ENCODE measurements around the gene CPNE8. TPM values are rescaled to one million over a fixed set of nuclear protein-coding genes. Genes with fewer than 3 reads are reported as not detected.

Gene CPNE8
- total RNA-seq: 10 to 100 TPM; 10.5 to 18.1 (median 15.1) TPM

GRCh38 chr12:38905480-38906351, at the start of gene CPNE8:
Gene CPNE8 (minus strand): TSS chr12:38905591. CDS start chr12:38905534, 57 bp downstream.
- no peaks in the 10 kb centered on the region for H3K9me3 ChIP-seq
- 1 to 5% methylated on average over 16 to 26 of the region's 54 CpGs for WGBS, 2 donors
- intact Hi-C loops (cut with DNase I): loop anchor here (10.0 kb wide), 1 partner anchor 199 kb away; no protein-coding TSS in a partner anchor
- TF ChIP-seq, protein P1, sequence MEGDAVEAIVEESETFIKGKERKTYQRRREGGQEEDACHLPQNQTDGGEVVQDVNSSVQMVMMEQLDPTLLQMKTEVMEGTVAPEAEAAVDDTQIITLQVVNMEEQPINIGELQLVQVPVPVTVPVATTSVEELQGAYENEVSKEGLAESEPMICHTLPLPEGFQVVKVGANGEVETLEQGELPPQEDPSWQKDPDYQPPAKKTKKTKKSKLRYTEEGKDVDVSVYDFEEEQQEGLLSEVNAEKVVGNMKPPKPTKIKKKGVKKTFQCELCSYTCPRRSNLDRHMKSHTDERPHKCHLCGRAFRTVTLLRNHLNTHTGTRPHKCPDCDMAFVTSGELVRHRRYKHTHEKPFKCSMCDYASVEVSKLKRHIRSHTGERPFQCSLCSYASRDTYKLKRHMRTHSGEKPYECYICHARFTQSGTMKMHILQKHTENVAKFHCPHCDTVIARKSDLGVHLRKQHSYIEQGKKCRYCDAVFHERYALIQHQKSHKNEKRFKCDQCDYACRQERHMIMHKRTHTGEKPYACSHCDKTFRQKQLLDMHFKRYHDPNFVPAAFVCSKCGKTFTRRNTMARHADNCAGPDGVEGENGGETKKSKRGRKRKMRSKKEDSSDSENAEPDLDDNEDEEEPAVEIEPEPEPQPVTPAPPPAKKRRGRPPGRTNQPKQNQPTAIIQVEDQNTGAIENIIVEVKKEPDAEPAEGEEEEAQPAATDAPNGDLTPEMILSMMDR (IDR thresholded peaks at IDR 0.05): peak in 1 of 6 experiments; percentile 9
- peak in 2 of 4 donors; percentile 33 to 56 for TF ChIP-seq POLR2A (IDR thresholded peaks at IDR 0.05)
- no peaks in the 10 kb centered on the region for H3K27me3 ChIP-seq
- peak; percentile 30 for DNase-seq
- H3K4me1 ChIP-seq: peaks cover 0 to 48% (median 6%) of the 10 kb centered on the region in 3 donors
- H3K36me3 ChIP-seq: no peaks in the 10 kb centered on the region
- peak within 1 kb of the TSS; percentile 54 to 83 (median 76) for H3K4me3 ChIP-seq
- H3K27ac ChIP-seq: peak within 1 kb of the TSS; percentile 84 to 98 (median 94)

- no peaks in the 10 kb centered on the region for H3K4me1 ChIP-seq
- 72 to 74% methylated on average over 3 of the region's 3 CpGs for WGBS, 2 donors
- H3K27me3 ChIP-seq: no peaks in the 10 kb centered on the region
- no peaks in the 10 kb centered on the region for H3K36me3 ChIP-seq
- TF ChIP-seq POLR2A (IDR thresholded peaks at IDR 0.05): no peak
- TF ChIP-seq, protein P1 (IDR thresholded peaks at IDR 0.05): no peak
- no peak overlapping the region for H3K4me3 ChIP-seq
- no peak for DNase-seq
- H3K9me3 ChIP-seq: no peaks in the 10 kb centered on the region
- intact Hi-C loops (cut with DNase I): no loop called here
- H3K27ac ChIP-seq: no peak overlapping the region
Observed at GRCh38 chr12:38954238-38954873, 49.0 kb upstream of the CPNE8 start.

- TF ChIP-seq POLR2A (IDR thresholded peaks at IDR 0.05): no peak
- TF ChIP-seq, protein P1 (IDR thresholded peaks at IDR 0.05): no peak
- WGBS, 2 donors: 75 to 79% methylated on average over 2 of the region's 2 CpGs
- Histone ChIP-seq H3K27ac (no peak overlapping the region), H3K4me3 (no peak overlapping the region), H3K9me3 (no peaks in the 10 kb centered on the region), H3K36me3 (no peaks in the 10 kb centered on the region), H3K4me1 (no peaks in the 10 kb centered on the region), H3K27me3 (no peaks in the 10 kb centered on the region)
- DNase-seq: no peak
- intact Hi-C loops (cut with DNase I): no loop called here
Observed at GRCh38 chr12:38949363-38949762, 44.0 kb upstream of the CPNE8 start.

DNA sequence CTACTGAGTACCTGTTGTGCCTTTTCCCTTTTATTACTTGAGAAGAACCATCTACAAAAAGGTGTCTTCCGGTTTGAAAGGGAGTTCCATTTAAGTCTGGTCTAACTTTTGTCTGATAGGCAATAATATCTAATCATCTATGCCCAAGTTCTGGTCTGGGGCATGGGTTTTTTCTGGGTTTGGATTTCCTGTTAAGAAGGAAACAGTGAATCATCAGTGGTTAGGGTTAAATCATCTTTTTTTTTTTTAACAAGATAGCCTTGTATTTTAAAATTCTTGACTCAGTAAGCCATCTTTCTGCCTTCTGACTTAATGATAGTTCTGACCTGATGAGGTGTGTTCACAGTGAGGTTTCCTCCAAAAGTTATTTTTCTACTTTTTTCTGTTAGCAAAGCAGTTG, 29.3 kb upstream of the CPNE8 start:
- Histone ChIP-seq H3K9me3 (peaks cover 0 to 11% (median 0%) of the 10 kb centered on the region in 3 donors), H3K27ac (no peak overlapping the region), H3K4me1 (no peaks in the 10 kb centered on the region), H3K4me3 (no peak overlapping the region), H3K36me3 (no peaks in the 10 kb centered on the region), H3K27me3 (no peaks in the 10 kb centered on the region)
- intact Hi-C loops (cut with DNase I): no loop called here
- DNase-seq: no peak
- TF ChIP-seq, protein P1 (IDR thresholded peaks at IDR 0.05): no peak
- 52 to 61% methylated on average over 1 of the region's 1 CpG for WGBS, 2 donors

- TF ChIP-seq POLR2A (IDR thresholded peaks at IDR 0.05): no peak
- TF ChIP-seq, protein P1 (IDR thresholded peaks at IDR 0.05): no peak
Observed at GRCh38 chr12:38934078-38934584, 28.7 kb upstream of the CPNE8 start.

More at GRCh38 chr12:38934078-38934584, 28.7 kb upstream of the CPNE8 start:
- Histone ChIP-seq H3K9me3 (peaks cover 0 to 11% (median 0%) of the 10 kb centered on the region in 3 donors), H3K4me3 (no peak overlapping the region), H3K27ac (no peak overlapping the region), H3K4me1 (no peaks in the 10 kb centered on the region), H3K36me3 (no peaks in the 10 kb centered on the region), H3K27me3 (no peaks in the 10 kb centered on the region)
- DNase-seq: no peak
- intact Hi-C loops (cut with DNase I): no loop called here
- 66 to 79% methylated on average over 5 of the region's 5 CpGs for WGBS, 2 donors
